GM12892 (cell line): ENCODE data around the gene CNIH3.

Experiments
- POLR2A ChIP-seq: IDR thresholded peaks from 2 replicates; pipeline ENCODE4 v1.6.1; 2011; ENCODE audit warnings: low read depth, low read length, control low read depth
- POLR2AphosphoS5 ChIP-seq: IDR thresholded peaks from 2 replicates; pipeline ENCODE4 v1.6.1; 2011; ENCODE audit warnings: low read depth, low read length, control low read depth

GRCh38 chr1:224753491-224753890 is 137.4 kb downstream of the CNIH3 start:
- no peak for TF ChIP-seq POLR2AphosphoS5
- no peak for TF ChIP-seq POLR2A
